ENCODE data around the gene GPR82.

GPR82 gene

DNA sequence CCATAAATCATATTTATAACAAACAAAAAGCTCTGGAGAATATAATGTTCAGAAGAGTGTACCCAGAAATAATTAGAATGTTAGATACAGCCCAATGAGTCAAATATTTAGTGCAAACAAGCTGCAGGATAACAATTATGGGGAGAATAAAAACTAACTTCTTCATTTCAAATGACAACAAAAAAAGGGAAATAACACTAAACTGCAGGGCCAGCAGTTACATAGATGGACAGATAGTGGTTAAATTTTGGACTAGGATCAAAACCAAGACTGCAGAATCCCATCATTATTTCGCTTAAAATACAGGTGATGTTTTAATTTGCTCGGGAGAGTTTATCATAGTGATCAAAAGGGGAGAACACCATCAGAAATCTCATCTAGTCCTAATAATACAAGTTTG is 35.8 kb upstream of the GPR82 start (continued):
- TF ChIP-seq OSR1 (CRISPR knock-in tag; IDR thresholded peaks at IDR 0.05) (no peak), ZNF565 (CRISPR knock-in tag; conservative IDR thresholded peaks at IDR 0.05; ENCODE audit: low read depth) (no peak), CSDC2 (CRISPR knock-in tag; IDR thresholded peaks at IDR 0.05) (no peak), ZC3H10 (CRISPR knock-in tag; IDR thresholded peaks at IDR 0.05) (no peak), ARNTL (CRISPR knock-in tag; IDR thresholded peaks at IDR 0.05; ENCODE audit: borderline replicate concordance, low read depth) (no peak)
- TF ChIP-seq, protein P1, sequence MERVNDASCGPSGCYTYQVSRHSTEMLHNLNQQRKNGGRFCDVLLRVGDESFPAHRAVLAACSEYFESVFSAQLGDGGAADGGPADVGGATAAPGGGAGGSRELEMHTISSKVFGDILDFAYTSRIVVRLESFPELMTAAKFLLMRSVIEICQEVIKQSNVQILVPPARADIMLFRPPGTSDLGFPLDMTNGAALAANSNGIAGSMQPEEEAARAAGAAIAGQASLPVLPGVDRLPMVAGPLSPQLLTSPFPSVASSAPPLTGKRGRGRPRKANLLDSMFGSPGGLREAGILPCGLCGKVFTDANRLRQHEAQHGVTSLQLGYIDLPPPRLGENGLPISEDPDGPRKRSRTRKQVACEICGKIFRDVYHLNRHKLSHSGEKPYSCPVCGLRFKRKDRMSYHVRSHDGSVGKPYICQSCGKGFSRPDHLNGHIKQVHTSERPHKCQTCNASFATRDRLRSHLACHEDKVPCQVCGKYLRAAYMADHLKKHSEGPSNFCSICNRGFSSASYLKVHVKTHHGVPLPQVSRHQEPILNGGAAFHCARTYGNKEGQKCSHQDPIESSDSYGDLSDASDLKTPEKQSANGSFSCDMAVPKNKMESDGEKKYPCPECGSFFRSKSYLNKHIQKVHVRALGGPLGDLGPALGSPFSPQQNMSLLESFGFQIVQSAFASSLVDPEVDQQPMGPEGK (CRISPR knock-in tag; IDR thresholded peaks at IDR 0.05; ENCODE audit: borderline replicate concordance): no peak

DNA sequence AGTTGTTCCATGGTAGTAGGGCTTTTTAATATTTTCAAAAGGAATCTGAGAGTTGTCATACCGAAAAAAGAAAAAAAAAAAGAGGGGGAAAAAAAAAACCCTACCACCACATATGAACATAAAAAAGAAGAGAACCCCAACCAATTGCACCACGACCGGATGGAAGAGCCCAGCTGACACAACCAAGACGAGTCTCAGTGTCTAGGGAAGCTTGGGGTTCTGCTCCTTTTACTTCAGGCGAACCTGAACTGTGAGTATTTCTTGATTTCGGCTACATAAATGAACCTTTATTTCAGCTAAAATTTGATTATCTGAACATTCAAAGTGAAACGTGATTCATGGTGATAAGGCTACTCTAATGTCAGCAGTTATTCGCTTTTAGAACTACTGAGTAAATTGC is 35.1 kb upstream of the GPR82 start, which contains the start of gene GPR34:
Gene GPR34 (plus strand): TSS at position 139 of the 400 bp plus-strand sequence. CDS start 6,661 bp downstream, outside the sequence.
- TF ChIP-seq TSHZ2 (CRISPR knock-in tag; IDR thresholded peaks at IDR 0.05) (no peak), GLIS3 (CRISPR knock-in tag; IDR thresholded peaks at IDR 0.05) (no peak), PPARA (CRISPR knock-in tag; IDR thresholded peaks at IDR 0.05; ENCODE audit: borderline replicate concordance) (no peak), SNAI2 (CRISPR knock-in tag; IDR thresholded peaks at IDR 0.05) (no peak), CSDC2 (CRISPR knock-in tag; IDR thresholded peaks at IDR 0.05) (no peak), RARB (CRISPR knock-in tag; IDR thresholded peaks at IDR 0.05) (no peak), ZC3H10 (CRISPR knock-in tag; IDR thresholded peaks at IDR 0.05) (no peak)
- TF ChIP-seq, protein P2, sequence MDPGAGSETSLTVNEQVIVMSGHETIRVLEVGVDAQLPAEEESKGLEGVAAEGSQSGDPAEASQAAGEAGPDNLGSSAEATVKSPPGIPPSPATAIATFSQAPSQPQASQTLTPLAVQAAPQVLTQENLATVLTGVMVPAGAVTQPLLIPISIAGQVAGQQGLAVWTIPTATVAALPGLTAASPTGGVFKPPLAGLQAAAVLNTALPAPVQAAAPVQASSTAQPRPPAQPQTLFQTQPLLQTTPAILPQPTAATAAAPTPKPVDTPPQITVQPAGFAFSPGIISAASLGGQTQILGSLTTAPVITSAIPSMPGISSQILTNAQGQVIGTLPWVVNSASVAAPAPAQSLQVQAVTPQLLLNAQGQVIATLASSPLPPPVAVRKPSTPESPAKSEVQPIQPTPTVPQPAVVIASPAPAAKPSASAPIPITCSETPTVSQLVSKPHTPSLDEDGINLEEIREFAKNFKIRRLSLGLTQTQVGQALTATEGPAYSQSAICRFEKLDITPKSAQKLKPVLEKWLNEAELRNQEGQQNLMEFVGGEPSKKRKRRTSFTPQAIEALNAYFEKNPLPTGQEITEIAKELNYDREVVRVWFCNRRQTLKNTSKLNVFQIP (CRISPR knock-in tag; IDR thresholded peaks at IDR 0.05; ENCODE audit: borderline replicate concordance, low read depth): no peak

GRCh38 chrX:41689711-41690110 is 34.3 kb upstream of the GPR82 start:
- ATAC-seq: no peak
- TF ChIP-seq PPARA (CRISPR knock-in tag; IDR thresholded peaks at IDR 0.05; ENCODE audit: borderline replicate concordance) (no peak), OSR1 (CRISPR knock-in tag; IDR thresholded peaks at IDR 0.05) (no peak), TSHZ2 (CRISPR knock-in tag; IDR thresholded peaks at IDR 0.05) (no peak), CSRNP3 (CRISPR knock-in tag; IDR thresholded peaks at IDR 0.05) (no peak), BACH2 (CRISPR knock-in tag; IDR thresholded peaks at IDR 0.05; ENCODE audit: borderline replicate concordance) (no peak), GLIS3 (CRISPR knock-in tag; IDR thresholded peaks at IDR 0.05) (no peak), TOX (CRISPR knock-in tag; IDR thresholded peaks at IDR 0.05; ENCODE audit: borderline replicate concordance) (no peak), ESRRG (CRISPR knock-in tag; IDR thresholded peaks at IDR 0.05) (no peak), CREB5 (CRISPR knock-in tag; IDR thresholded peaks at IDR 0.05; ENCODE audit: low read depth) (no peak)
- TF ChIP-seq, protein P2 (CRISPR knock-in tag; IDR thresholded peaks at IDR 0.05; ENCODE audit: borderline replicate concordance, low read depth): no peak

More for the DNA sequence above, 35.1 kb upstream of the GPR82 start, which contains the start of gene GPR34:
- ATAC-seq: no peak

Data from SK-N-SH treated with all-trans-retinoic acid at 6 μM for 48 hours (cell line).